Neural progenitor cell (in vitro differentiated cells): ENCODE results near the gene MIS18A. TPM values are rescaled to one million over a fixed set of nuclear protein-coding genes. Genes with fewer than 3 reads are reported as not detected.

Source experiments
- DNase-seq: peaks from one replicate; pipeline ENCODE4 v3.0.0-alpha.2; 2016; ENCODE audit warnings: low spot score
- H2AFZ ChIP-seq: fragments of 200-600 bp; sonication (generic); replicated peaks from 2 replicates; pipeline ENCODE4 v1.6.1; 2016; ENCODE audit warnings: antibody characterized with exemption
- H3F3A ChIP-seq: fragments of 200-600 bp; sonication (generic); 2 replicates; pipeline ENCODE4 v1.6.1; 2016; ENCODE audit warnings: antibody characterized with exemption, low read depth
- H3K27ac ChIP-seq: fragments of 200-600 bp; sonication (generic); 2 replicates; pipeline ENCODE4 v1.5.1; 2016; ENCODE audit warnings: mild to moderate bottlenecking
- H3K27me3 ChIP-seq: fragments of 200-600 bp; sonication (generic); 2 replicates; pipeline ENCODE4 v1.6.1; 2016; ENCODE audit warnings: mild to moderate bottlenecking, moderate library complexity
- H3K36me3 ChIP-seq: fragments of 200-600 bp; sonication (generic); 2 replicates; pipeline ENCODE4 v1.5.1; 2016
- H3K4me1 ChIP-seq: fragments of 200-600 bp; sonication (generic); 2 replicates; pipeline ENCODE4 v1.6.1; 2016; ENCODE audit warnings: mixed run types
- H3K4me2 ChIP-seq: fragments of 200-600 bp; sonication (generic); 2 replicates; pipeline ENCODE4 v1.6.1; 2016
- H3K4me3 ChIP-seq: fragments of 200-600 bp; sonication (generic); 2 replicates; pipeline ENCODE4 v1.5.1; 2016
- H3K79me2 ChIP-seq: fragments of 200-600 bp; sonication (generic); 2 replicates; pipeline ENCODE4 v1.6.1; 2016; ENCODE audit warnings: low read depth
- H3K9ac ChIP-seq: fragments of 200-600 bp; sonication (generic); 2 replicates; pipeline ENCODE4 v1.6.1; 2016
- H3K9me3 ChIP-seq: fragments of 200-600 bp; sonication (generic); 2 replicates; pipeline ENCODE4 v1.5.1; 2016; ENCODE audit warnings: low read depth
- H4K20me1 ChIP-seq: fragments of 200-600 bp; sonication (generic); 2 replicates; pipeline ENCODE4 v1.6.1; 2016; ENCODE audit warnings: low read depth
- H3K27ac Mint-ChIP-seq: 3 replicates; pipeline ENCODE4 v1.8.0; 2021; ENCODE audit warnings: mixed read lengths
- H3K27me3 Mint-ChIP-seq: 2 replicates; pipeline ENCODE4 v1.8.0; 2022; ENCODE audit warnings: low read depth, mild to moderate bottlenecking, inconsistent platforms, moderate library complexity, mixed read lengths; ENCODE audit not compliant: insufficient read depth
- H3K36me3 Mint-ChIP-seq: 3 replicates; pipeline ENCODE4 v1.8.0; 2021; ENCODE audit warnings: mixed read lengths
- H3K4me1 Mint-ChIP-seq: 3 replicates; pipeline ENCODE4 v1.8.0; 2021; ENCODE audit warnings: mixed read lengths
- H3K4me3 Mint-ChIP-seq: 3 replicates; pipeline ENCODE4 v1.8.0; 2021; ENCODE audit warnings: mild to moderate bottlenecking, moderate library complexity, mixed read lengths
- H3K9me3 Mint-ChIP-seq: 3 replicates; pipeline ENCODE4 v1.8.0; 2020; ENCODE audit warnings: mixed read lengths
- CTCF ChIP-seq: fragments of 200-600 bp; sonication (generic); IDR thresholded peaks from 2 replicates; pipeline ENCODE4 v1.5.1; 2017; ENCODE audit warnings: antibody characterized with exemption, mild to moderate bottlenecking
- EZH2 ChIP-seq: fragments of 200-600 bp; sonication (generic); IDR thresholded peaks from 2 replicates; pipeline ENCODE4 v1.6.1; 2017; ENCODE audit warnings: antibody characterized with exemption, mild to moderate bottlenecking, moderate library complexity
- EZH2phosphoT487 ChIP-seq: fragments of 200-600 bp; sonication (generic); IDR thresholded peaks from 2 replicates; pipeline ENCODE4 v1.6.1; 2017; ENCODE audit warnings: antibody characterized with exemption
- total RNA-seq: library from RNA; depleted of rRNA; stranded (reverse); fragments of >200 nt; gene quantifications from 2 replicates; pipeline ENCODE4 v1.2.3, GENCODE V29; 2015; ENCODE audit warnings: low replicate concordance

Gene MIS18A
- total RNA-seq, 1 donor from 2014 or later = 64.0 TPM

DNA sequence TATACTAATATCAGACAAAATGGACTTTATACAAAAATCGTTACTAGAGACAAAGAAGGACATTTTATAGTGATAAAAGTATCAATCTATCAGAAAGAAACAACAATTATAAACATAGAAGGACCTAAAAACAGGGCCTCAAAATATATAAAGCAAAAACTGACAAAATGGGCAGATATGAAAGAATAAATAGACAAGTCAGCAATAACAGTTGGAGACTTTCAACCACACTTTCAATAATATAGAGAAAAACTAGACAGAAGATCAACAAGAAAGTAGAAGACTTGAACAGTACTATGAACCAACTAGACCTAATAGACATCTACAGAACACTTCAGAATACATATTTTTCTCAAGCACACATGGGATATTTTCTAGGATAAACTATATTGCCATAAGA lies 52.4 kb downstream of the MIS18A start:
- no peaks in the 10 kb centered on the region for H3K9me3 ChIP-seq
- no peak overlapping the region for H3K27ac ChIP-seq
- H3K4me1 ChIP-seq = no peaks in the 10 kb centered on the region
- no peaks in the 10 kb centered on the region for H3K36me3 ChIP-seq
- H3F3A ChIP-seq = no peaks in the 10 kb centered on the region
- H3K27ac Mint-ChIP-seq = no peak overlapping the region
- no peak overlapping the region for H3K4me3 Mint-ChIP-seq
- no peaks in the 10 kb centered on the region for H3K4me1 Mint-ChIP-seq
- TF ChIP-seq CTCF (no peak), EZH2 (no peak), EZH2phosphoT487 (no peak)
- H3K4me2 ChIP-seq = no peak overlapping the region
- peaks cover 17% of the 10 kb centered on the region for H3K9me3 Mint-ChIP-seq
- H4K20me1 ChIP-seq = no peaks in the 10 kb centered on the region
- H3K79me2 ChIP-seq = no peaks in the 10 kb centered on the region
- no peak overlapping the region for H2AFZ ChIP-seq
- H3K4me3 ChIP-seq = no peak overlapping the region
- no peaks in the 10 kb centered on the region for H3K36me3 Mint-ChIP-seq
- no peaks in the 10 kb centered on the region for H3K27me3 Mint-ChIP-seq
- DNase-seq = no peak
- no peaks in the 10 kb centered on the region for H3K27me3 ChIP-seq
- H3K9ac ChIP-seq = no peak overlapping the region

Other genes starting within 250 kb of the MIS18A start
- not detected in 2 replicates for gene MRAP, start 19.8 kb upstream of the MIS18A start, total RNA-seq
- gene URB1, start 114.0 kb upstream of the MIS18A start, total RNA-seq = 7.7 and 12.2 TPM in 2 replicates
- gene EVA1C, start 133.7 kb upstream of the MIS18A start, total RNA-seq = 0.56 and 1.2 TPM in 2 replicates